Midbrain (tissue), 1 donor: ENCODE measurements around the gene LGALS3.

Experiments
- DNase-seq: peaks from one replicate; lab custom pipeline; 2025; lab: John Stamatoyannopoulos, UW

Gene LGALS3

DNA sequence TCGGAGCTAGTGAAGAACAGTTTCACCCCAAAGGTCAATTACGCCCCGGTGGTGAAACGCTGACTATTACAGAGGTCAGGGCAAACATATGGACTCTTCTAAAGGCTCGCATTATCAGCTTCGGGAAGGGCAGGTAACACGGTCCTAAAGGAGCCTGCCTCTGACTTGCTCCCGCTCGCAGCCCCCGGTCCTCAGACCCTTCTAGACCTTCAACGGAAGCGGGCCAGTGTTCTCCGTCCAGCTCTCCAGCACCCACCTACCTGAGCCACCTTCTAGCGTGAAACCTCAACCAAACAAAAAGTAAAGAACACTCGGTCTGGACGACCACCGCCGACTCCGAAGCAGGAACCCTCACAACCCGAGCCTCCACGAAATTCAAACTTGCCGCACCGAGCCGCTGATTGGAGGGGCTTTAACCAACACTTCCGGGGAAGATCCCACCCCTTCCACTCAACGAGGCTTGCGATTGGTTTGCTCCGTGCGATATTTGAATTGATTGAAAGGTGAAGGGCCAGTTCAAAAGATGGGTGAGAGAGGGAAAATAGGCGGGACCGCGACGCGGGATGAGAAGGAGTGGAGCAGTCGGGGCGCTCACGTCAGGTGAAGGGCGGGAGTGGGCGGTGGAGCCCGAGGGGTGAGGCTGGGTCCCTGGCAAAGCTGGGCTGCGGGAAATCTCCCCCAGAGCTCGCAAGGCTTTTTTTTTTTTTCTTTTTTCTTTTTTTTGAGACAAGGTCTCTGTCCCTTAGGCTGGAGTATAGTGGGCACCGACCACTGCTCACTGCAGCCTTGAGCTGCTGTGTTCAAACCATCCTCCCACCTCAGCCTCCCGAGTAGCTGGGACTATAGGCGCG is 62.4 kb downstream of the LGALS3 start, which contains the start of gene DLGAP5:
DLGAP5 (minus strand) TSS at position 383 of the 851 bp plus-strand sequence. CDS start 2,406 bp downstream, outside the sequence.
- peak; percentile 95 for DNase-seq

GRCh38 chr14:55192054-55192621 is 63.1 kb downstream of the LGALS3 start:
- DNase-seq, result no peak

GRCh38 chr14:55194656-55195355 is 65.8 kb downstream of the LGALS3 start:
- DNase-seq, result no peak
